ENCODE results near the gene ADGRL2.

ADGRL2 gene

DNA sequence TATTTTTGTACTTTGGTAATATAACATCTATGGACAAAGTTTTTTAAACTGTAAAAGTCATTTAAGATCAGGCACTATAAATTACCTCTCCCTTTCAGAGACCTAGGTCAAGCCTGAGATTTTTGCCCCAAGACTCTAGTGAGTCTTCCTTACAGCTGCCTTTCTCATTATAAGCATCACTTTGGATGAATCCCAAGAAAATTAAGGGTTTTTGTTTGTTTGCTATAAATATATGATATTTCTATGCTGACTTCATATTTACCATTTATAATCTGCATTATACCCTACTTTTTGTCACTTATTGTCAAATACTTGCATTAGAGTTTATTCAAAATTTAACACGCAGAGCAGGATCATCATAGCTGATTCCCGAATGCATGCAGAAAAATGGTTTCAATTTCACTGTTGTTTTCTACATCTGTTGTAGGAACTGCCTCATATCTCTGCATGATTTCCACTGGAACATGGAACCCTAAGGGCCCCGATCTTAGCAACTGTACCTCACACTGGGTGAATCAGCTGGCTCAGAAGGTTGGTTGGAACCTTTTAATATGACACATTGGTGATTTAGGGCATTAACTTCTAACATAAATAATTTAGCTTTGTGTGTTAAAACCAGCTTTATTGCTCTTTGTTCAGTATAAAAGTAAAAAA lies 150.0 kb downstream of the ADGRL2 start:
- Histone ChIP-seq H3K4me1 (peaks cover 3% of the 10 kb centered on the region; the same call in 1 of the 2 replicates), H3K4me3 (ENCODE audit: low read depth, low read length) (no peak overlapping the region), H3K36me3 (no peaks in the 10 kb centered on the region), H3K9me3 (no peaks in the 10 kb centered on the region), H3K27me3 (no peaks in the 10 kb centered on the region)
- DNase-seq = no peak
- TF ChIP-seq, protein P1, sequence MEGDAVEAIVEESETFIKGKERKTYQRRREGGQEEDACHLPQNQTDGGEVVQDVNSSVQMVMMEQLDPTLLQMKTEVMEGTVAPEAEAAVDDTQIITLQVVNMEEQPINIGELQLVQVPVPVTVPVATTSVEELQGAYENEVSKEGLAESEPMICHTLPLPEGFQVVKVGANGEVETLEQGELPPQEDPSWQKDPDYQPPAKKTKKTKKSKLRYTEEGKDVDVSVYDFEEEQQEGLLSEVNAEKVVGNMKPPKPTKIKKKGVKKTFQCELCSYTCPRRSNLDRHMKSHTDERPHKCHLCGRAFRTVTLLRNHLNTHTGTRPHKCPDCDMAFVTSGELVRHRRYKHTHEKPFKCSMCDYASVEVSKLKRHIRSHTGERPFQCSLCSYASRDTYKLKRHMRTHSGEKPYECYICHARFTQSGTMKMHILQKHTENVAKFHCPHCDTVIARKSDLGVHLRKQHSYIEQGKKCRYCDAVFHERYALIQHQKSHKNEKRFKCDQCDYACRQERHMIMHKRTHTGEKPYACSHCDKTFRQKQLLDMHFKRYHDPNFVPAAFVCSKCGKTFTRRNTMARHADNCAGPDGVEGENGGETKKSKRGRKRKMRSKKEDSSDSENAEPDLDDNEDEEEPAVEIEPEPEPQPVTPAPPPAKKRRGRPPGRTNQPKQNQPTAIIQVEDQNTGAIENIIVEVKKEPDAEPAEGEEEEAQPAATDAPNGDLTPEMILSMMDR (IDR thresholded peaks at IDR 0.05; ENCODE audit: low read depth, low read length) = no peak

DNA sequence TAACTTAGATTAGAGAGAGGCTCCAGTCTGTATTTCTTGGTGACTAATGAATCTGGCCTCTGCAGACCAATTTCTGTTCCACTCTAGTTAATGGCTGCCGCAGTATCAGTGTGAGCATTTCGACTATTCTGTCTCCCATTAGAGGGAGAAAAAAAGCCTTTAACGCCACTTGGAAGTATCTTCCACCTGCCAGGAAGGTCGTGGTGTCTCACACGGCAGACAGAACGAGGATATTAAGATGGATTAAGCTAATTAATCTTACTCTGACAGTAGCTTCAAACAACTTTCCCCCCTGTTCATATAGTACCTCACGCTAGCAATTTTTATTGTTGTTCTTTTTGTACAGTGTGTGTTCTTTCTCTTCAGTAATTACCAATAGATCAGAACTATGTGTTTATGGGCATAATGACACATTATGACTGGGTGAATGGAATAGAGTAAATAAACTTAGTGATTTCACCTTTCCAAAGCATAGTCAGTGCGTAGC lies 153.8 kb downstream of the ADGRL2 start:
- Histone ChIP-seq H3K36me3 (no peaks in the 10 kb centered on the region), H3K4me1 (no peaks in the 10 kb centered on the region)
- TF ChIP-seq, protein P1 (IDR thresholded peaks at IDR 0.05; ENCODE audit: low read depth, low read length) = no peak

DNA sequence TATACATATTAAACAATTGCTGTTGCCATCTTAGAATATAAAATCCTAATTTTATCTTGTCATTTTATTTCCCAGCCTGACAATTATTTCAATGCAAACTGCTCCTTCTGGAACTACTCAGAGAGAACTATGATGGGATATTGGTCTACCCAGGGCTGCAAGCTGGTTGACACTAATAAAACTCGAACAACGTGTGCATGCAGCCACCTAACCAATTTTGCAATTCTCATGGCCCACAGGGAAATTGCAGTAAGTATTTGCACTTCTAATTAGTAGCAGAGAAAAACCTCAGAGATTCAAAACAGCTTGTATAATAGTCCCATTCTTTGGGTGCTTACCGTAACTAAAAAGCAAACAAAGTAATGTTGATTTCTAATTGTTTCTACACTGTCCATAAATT lies 167.2 kb downstream of the ADGRL2 start:
- TF ChIP-seq, protein P1 (IDR thresholded peaks at IDR 0.05; ENCODE audit: low read depth, low read length) = no peak
- Histone ChIP-seq H3K36me3 (no peaks in the 10 kb centered on the region), H3K27me3 (no peaks in the 10 kb centered on the region), H3K4me1 (no peaks in the 10 kb centered on the region), H3K9me3 (no peaks in the 10 kb centered on the region), H3K4me3 (ENCODE audit: low read depth, low read length) (no peak overlapping the region)
- DNase-seq = no peak

More for the DNA sequence above, 153.8 kb downstream of the ADGRL2 start:
- no peak for DNase-seq
- no peaks in the 10 kb centered on the region for H3K9me3 ChIP-seq
- H3K27me3 ChIP-seq = no peaks in the 10 kb centered on the region
- H3K4me3 ChIP-seq (ENCODE audit: low read depth, low read length) = no peak overlapping the region

DNA sequence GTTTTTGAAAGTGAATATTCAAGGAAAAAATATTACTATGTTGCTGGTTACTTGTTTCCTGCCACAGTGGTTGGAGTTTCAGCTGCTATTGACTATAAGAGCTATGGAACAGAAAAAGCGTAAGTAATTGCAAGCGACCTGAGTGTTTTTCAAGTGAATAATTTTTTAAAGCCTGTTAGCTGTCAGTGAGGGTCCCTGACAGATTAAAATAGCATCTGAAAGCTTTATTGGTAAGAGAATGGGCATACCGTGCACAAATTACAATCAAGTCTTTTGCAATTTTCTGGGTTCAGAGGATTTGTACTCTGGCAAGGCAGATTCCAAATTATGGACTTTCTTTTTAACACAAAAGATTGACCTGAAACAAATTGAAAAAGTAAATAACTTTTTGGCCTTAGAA lies 169.7 kb downstream of the ADGRL2 start:
- TF ChIP-seq, protein P1 (IDR thresholded peaks at IDR 0.05; ENCODE audit: low read depth, low read length) = no peak
- Histone ChIP-seq H3K36me3 (no peaks in the 10 kb centered on the region), H3K27me3 (no peaks in the 10 kb centered on the region), H3K4me1 (no peaks in the 10 kb centered on the region), H3K4me3 (ENCODE audit: low read depth, low read length) (no peak overlapping the region), H3K9me3 (no peaks in the 10 kb centered on the region)
- DNase-seq = no peak

DNA sequence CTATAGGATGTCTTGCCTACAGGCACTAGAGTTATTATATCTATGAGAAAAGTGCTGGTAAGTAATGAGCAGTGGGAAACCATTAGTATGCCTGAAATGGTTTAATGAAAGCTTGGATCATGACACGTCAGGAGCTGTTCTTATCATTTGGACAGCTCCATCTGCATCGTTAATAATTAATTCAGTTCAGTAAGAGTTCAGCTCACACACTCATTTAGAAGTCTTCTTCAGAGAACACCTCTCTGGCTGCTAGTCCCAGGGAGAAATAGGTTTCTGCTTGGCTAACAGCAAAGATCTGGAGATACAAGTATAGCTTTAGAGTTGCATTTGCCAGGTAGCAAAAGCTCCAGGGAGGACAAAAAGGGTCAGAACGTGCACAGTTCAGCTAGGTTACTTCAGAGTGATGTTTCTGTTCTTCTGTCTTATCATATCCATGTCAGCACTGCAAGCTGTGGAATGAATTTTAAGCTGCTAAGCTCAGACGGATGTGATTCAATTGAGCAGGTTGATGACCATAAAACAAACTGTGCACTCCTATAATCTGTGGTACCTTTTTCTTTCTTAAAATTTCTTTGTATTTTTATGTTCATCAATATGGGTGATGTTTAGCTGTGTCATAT lies 173.6 kb downstream of the ADGRL2 start:
- Histone ChIP-seq H3K27me3 (no peaks in the 10 kb centered on the region), H3K4me1 (no peaks in the 10 kb centered on the region), H3K4me3 (ENCODE audit: low read depth, low read length) (no peak overlapping the region), H3K9me3 (no peaks in the 10 kb centered on the region), H3K36me3 (no peaks in the 10 kb centered on the region)
- DNase-seq = no peak
- TF ChIP-seq, protein P1 (IDR thresholded peaks at IDR 0.05; ENCODE audit: low read depth, low read length) = no peak

Data from BE2C (cell line).